IMR-90 (cell line): ENCODE data around the gene HDGF.

ENCODE experiments used
- BHLHE40 ChIP-seq: fragments of 150-350 bp; IDR thresholded peaks from 2 replicates; pipeline ENCODE4 v1.6.1; 2016; ENCODE audit warnings: mild to moderate bottlenecking, low read depth, low read length
- CEBPB ChIP-seq: IDR thresholded peaks from 2 replicates; pipeline ENCODE4 v1.6.1; 2012; ENCODE audit warnings: low read depth, low read length, improper control_type of control experiment
- CHD1 ChIP-seq: IDR thresholded peaks from 2 replicates; pipeline ENCODE4 v1.6.1; 2012; ENCODE audit warnings: low read depth, low read length, improper control_type of control experiment
- CTCF ChIP-seq: conservative IDR thresholded peaks from 2 replicates; pipeline ENCODE4 v1.5.1; 2012; ENCODE audit warnings: mild to moderate bottlenecking, low read depth, low read length, improper control_type of control experiment
- ELK1 ChIP-seq: fragments of 150-350 bp; IDR thresholded peaks from 2 replicates; pipeline ENCODE4 v1.6.1; 2016; ENCODE audit warnings: low read depth, mild to moderate bottlenecking, low read length, moderate library complexity, borderline replicate concordance
- MAFK ChIP-seq: IDR thresholded peaks from 2 replicates; pipeline ENCODE4 v1.6.1; 2012; ENCODE audit warnings: low read depth, low read length, improper control_type of control experiment
- MXI1 ChIP-seq: IDR thresholded peaks from 2 replicates; pipeline ENCODE4 v1.6.1; 2012; ENCODE audit warnings: low read depth, mild to moderate bottlenecking, low read length, moderate library complexity, borderline replicate concordance
- POLR2A ChIP-seq: IDR thresholded peaks from 2 replicates; pipeline ENCODE4 v1.6.1; 2012; ENCODE audit warnings: mild to moderate bottlenecking, low read depth, low read length
- RAD21 ChIP-seq: IDR thresholded peaks from 2 replicates; pipeline ENCODE4 v1.6.1; 2012; ENCODE audit warnings: low read length, improper control_type of control experiment
- RFX5 ChIP-seq: IDR thresholded peaks from 2 replicates; pipeline ENCODE4 v1.8.0; 2012; ENCODE audit warnings: low read depth, mild to moderate bottlenecking, low read length, moderate library complexity
- SMC3 ChIP-seq: fragments of 150-350 bp; IDR thresholded peaks from 2 replicates; pipeline ENCODE4 v1.6.1; 2016; ENCODE audit warnings: low read depth, mild to moderate bottlenecking, antibody characterized with exemption, low read length, moderate library complexity
- USF2 ChIP-seq: fragments of 150-350 bp; IDR thresholded peaks from 2 replicates; pipeline ENCODE4 v1.6.1; 2017; ENCODE audit warnings: mild to moderate bottlenecking, antibody characterized with exemption, low read length, low read depth

- no peak for TF ChIP-seq MXI1
- TF ChIP-seq POLR2A = no peak
- no peak for TF ChIP-seq CTCF
- no peak for TF ChIP-seq ELK1
- no peak for TF ChIP-seq BHLHE40
- TF ChIP-seq CHD1 = no peak
- TF ChIP-seq CEBPB = no peak
- no peak for TF ChIP-seq USF2
- TF ChIP-seq RAD21 = no peak
- TF ChIP-seq SMC3 = no peak
- TF ChIP-seq RFX5 = no peak
- TF ChIP-seq MAFK = no peak
These were observed 43.3 kb upstream of the HDGF start for GRCh38 chr1:156794506-156795373.
